Ureter (tissue), 1 donor: ENCODE data around the gene AMBRA1. TPM values are rescaled to one million over a fixed set of nuclear protein-coding genes. Genes with fewer than 3 reads are reported as not detected.

Source experiments
- DNase-seq: peaks from one replicate; pipeline ENCODE4 v3.0.0-alpha.2; 2020; ENCODE audit warnings: low spot score
- total RNA-seq: library from RNA; stranded (reverse); gene quantifications from one replicate; pipeline ENCODE4 v1.2.4, GENCODE V29; 2023
- donor health status: DM: yes; HTN: yes; CAD: no.

The AMBRA1 gene
- total RNA-seq, 1 donor from 2014 or later = 56.0 TPM

- DNase-seq = no peak
Measured at GRCh38 chr11:46475051-46475925, 118.5 kb downstream of the AMBRA1 start.

- DNase-seq = no peak
Measured at GRCh38 chr11:46472662-46472994, 121.2 kb downstream of the AMBRA1 start.

- DNase-seq = no peak
Measured at GRCh38 chr11:46471943-46472661, 121.7 kb downstream of the AMBRA1 start.

GRCh38 chr11:46469926-46470325 is 123.9 kb downstream of the AMBRA1 start:
- no peak for DNase-seq

- no peak for DNase-seq
Measured at GRCh38 chr11:46465683-46466082, 128.1 kb downstream of the AMBRA1 start.

- DNase-seq = no peak
Measured at GRCh38 chr11:46463701-46464421, 130.0 kb downstream of the AMBRA1 start.

GRCh38 chr11:46461461-46461927 is 132.3 kb downstream of the AMBRA1 start:
- DNase-seq = no peak

GRCh38 chr11:46458491-46458890 is 135.3 kb downstream of the AMBRA1 start:
- no peak for DNase-seq

GRCh38 chr11:46457659-46458424 is 136.0 kb downstream of the AMBRA1 start:
- DNase-seq = no peak

- no peak for DNase-seq
Measured at GRCh38 chr11:46457021-46457420, 136.8 kb downstream of the AMBRA1 start.

GRCh38 chr11:46456269-46457001 is 137.4 kb downstream of the AMBRA1 start:
- no peak for DNase-seq

- no peak for DNase-seq
Measured at GRCh38 chr11:46455834-46456233, 138.0 kb downstream of the AMBRA1 start.

- DNase-seq = no peak
Measured at GRCh38 chr11:46452918-46453517, 140.8 kb downstream of the AMBRA1 start.

- DNase-seq = no peak
Measured at GRCh38 chr11:46451759-46452158, 142.1 kb downstream of the AMBRA1 start.

- no peak for DNase-seq
Measured at GRCh38 chr11:46450846-46451477, 142.9 kb downstream of the AMBRA1 start.

GRCh38 chr11:46447544-46447943 is 146.3 kb downstream of the AMBRA1 start:
- DNase-seq = no peak

- DNase-seq = no peak
Measured at GRCh38 chr11:46445920-46446771, 147.7 kb downstream of the AMBRA1 start.

- DNase-seq = no peak
Measured at GRCh38 chr11:46445192-46445919, 148.5 kb downstream of the AMBRA1 start.
